Right cardiac atrium (tissue), 5 donors: ENCODE data around the gene SLC6A6. TPM values are rescaled to one million over a fixed set of nuclear protein-coding genes. Genes with fewer than 3 reads are reported as not detected.

ENCODE experiments used
- ATAC-seq, 2 donors: fragments of 200-7000 bp; cut with Tn5 transposase; one replicate each; pipeline versions ENCODE4 v1.8.0 to v1.9.1; 2020; ENCODE audit warnings: moderate library complexity in 2 of 2, mild to moderate bottlenecking in 1 of 2
- DNase-seq, 3 donors: peaks; one replicate each; pipeline ENCODE4 v3.0.0-alpha.2; 2020
- H3K27ac ChIP-seq: one replicate; pipeline ENCODE4 v1.5.1; 2013; ENCODE audit warnings: mild to moderate bottlenecking, low read length, control low read depth, moderate library complexity
- H3K27me3 ChIP-seq: one replicate; pipeline ENCODE4 v1.6.1; 2013; ENCODE audit not compliant: control insufficient read depth, insufficient read depth
- H3K4me1 ChIP-seq: one replicate; pipeline ENCODE4 v1.6.1; 2013; ENCODE audit warnings: low read length; ENCODE audit not compliant: control insufficient read depth, insufficient read depth
- H3K4me3 ChIP-seq: one replicate; pipeline ENCODE4 v1.5.1; 2013; ENCODE audit warnings: low read length, control low read depth
- H3K9me3 ChIP-seq: one replicate; pipeline ENCODE4 v1.6.1; 2013; ENCODE audit warnings: low read length; ENCODE audit not compliant: control insufficient read depth
- WGBS: extraction: QIAGEN DNeasy Blood & Tissue Kit; methylation state at CpG from one replicate; pipeline ENCODE4 v1.1.7; 2013; 5-methylcytosine and 5-hydroxymethylcytosine counted together
- intact Hi-C, 4 donors: fragments of 100-400 bp; cut with DNase I; formaldehyde crosslinking; loops; one replicate each; pipeline versions ENCODE4 v1.11.0 to v1.14.0; 2022 to 2023
- polyA plus RNA-seq: library from polyadenylated mRNA; stranded (reverse); fragments of 200-250 nt; gene quantifications from one replicate; pipeline ENCODE4 v1.2.3, GENCODE V29; 2013
- total RNA-seq, 4 donors: library from RNA; stranded (reverse); fragmentation: NEBNext Ultra II Directional; extraction: Animal tissue kit (Norgen Biotek cat#: 25700); gene quantifications; one replicate each; pipeline ENCODE4 v1.2.1, GENCODE V29; 2021
- donor health status: healthy with polysubstance abuse.
- donor health status: DM: no; HTN: yes; CAD: no.
- donor health status: DM: no; HTN: no; CAD: no.
- donor health status: DM: no; HTN: yes; CAD: no; lungs with severe emphysema.
- donor health status: DM: yes; HTN: yes; CAD: no.

Gene SLC6A6
- total and polyA plus RNA-seq, 5 donors: 21.3 to 106 (median 31.6) TPM

DNA sequence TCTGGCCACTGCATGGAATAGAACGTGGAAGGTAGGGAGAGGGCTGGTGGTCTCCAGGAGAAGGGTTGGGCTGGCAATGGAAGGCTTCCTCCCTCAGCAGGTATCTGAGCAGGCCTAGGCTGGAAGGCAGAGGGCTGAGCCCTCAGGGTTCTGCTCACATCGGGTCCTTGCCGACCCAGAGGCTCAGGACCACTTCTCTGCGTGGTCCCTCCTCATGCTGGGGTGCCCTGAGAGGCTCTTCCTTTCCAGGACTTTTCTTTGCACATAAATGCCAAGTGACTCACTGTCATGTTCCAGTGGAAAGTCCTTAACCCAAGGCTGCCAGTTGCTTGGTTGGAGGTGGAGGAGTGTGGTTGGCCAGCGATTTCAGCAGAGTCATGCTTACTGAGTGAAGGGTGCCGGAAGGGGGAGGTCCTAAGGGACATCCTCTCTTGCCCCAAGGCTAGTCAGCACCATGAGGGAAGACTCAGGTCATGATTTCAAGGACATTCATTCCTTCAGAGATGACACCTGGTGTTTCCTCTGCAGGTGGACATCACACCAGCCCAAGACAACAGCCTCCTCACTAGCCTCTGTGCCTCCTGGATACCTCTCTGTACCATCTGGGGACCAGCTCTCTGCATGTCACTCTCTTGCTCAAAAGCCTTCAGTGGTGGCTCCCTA, 8.2 kb downstream of the SLC6A6 start:
- WGBS: 78% methylated on average over 6 of the region's 6 CpGs
- H3K4me1 ChIP-seq: peaks cover 10% of the 10 kb centered on the region
- DNase-seq (peak in 1 of 3 donors; percentile 65), ATAC-seq (peak; percentile 61 to 70)
- peak overlapping the region; percentile 63 for H3K27ac ChIP-seq
- no peaks in the 10 kb centered on the region for H3K27me3 ChIP-seq
- H3K4me3 ChIP-seq: no peak overlapping the region
- intact Hi-C loops: no loop called here
- no peaks in the 10 kb centered on the region for H3K9me3 ChIP-seq

DNA sequence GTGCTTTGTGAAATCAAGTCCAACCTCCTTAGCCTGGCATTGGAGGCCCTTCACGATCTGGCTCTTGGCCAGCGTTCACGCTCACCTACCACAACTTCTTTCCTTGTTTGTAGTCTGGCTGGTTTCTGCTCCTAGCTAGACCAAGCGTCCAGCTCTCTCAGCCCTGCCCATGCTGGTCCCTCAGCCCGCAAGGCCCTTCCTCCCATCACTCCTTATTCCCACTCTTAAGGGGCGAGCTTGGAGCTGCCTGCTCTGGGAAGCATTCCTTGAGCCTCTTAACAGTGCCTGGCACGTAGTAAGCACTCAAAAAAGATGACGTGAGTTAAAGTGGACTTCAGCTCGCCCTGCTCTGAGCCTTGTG, 8.7 kb downstream of the SLC6A6 start:
- no peaks in the 10 kb centered on the region for H3K9me3 ChIP-seq
- no peak overlapping the region for H3K4me3 ChIP-seq
- H3K27ac ChIP-seq: peak overlapping the region; percentile 63
- no peaks in the 10 kb centered on the region for H3K27me3 ChIP-seq
- intact Hi-C loops: no loop called here
- 85% methylated on average over 9 of the region's 9 CpGs for WGBS
- ATAC-seq (no peak), DNase-seq (no peak)
- H3K4me1 ChIP-seq: peaks cover 9% of the 10 kb centered on the region

DNA sequence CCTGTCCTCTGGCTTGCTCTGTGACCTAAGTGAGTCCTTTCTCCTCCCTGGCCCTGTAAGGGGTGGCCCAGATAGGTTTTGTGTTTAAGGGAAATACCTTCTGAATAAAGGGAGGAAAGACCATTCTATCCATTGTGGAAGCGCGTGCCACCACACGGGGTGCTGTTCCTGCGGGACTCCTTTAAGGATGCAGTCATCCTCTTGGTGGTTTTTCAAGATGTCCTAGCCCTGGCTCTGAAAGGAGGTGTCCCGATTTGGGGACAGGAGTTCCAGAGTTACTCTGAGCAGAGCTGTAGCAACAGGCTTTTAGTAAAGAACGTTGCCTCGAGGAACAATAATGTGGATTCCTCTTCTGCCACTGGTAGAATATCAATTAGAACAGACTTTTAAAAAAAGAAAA, 9.6 kb downstream of the SLC6A6 start:
- no peak overlapping the region for H3K4me3 ChIP-seq
- H3K27me3 ChIP-seq: no peaks in the 10 kb centered on the region
- H3K27ac ChIP-seq: no peak overlapping the region
- 91% methylated on average over 7 of the region's 7 CpGs for WGBS
- no peak for ATAC-seq
- peak in 1 of 3 donors; percentile 9 for DNase-seq
- peaks cover 9% of the 10 kb centered on the region for H3K4me1 ChIP-seq
- no peaks in the 10 kb centered on the region for H3K9me3 ChIP-seq
- intact Hi-C loops: no loop called here

DNA sequence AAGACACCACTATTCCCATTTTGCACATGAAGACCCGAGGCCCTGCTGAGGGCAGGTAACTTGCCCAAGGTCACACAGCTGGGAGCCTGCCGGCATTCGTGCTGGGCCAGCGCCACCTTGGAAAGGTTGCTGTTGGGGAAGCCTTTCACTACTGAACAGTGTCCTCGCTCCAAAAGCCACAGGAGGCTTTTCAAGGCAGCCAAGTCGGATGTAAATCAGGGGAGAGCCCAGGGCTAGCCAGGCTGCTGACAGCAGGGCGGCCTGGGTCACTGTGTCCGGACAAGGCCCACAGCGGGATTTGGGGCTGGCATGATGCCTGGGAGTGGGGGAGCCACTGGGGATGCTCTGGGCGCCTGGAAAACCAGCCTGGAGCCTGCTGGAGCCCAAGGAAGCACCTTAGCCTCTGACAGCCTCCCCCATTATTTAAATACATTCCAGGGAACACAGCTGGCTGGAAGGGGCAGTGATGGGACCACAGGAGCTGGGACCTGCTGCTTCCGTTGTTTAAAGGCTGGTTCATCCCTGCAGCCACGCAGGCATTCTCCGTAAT, 10.5 kb downstream of the SLC6A6 start:
- Histone ChIP-seq H3K4me1 (peaks cover 9% of the 10 kb centered on the region), H3K27ac (no peak overlapping the region), H3K9me3 (no peaks in the 10 kb centered on the region), H3K4me3 (no peak overlapping the region), H3K27me3 (no peaks in the 10 kb centered on the region)
- ATAC-seq (peak in 1 of 2 donors; percentile 45), DNase-seq (peak in 2 of 3 donors; percentile 68 to 72)
- intact Hi-C loops: no loop called here
- 60% methylated on average over 13 of the region's 13 CpGs for WGBS

DNA sequence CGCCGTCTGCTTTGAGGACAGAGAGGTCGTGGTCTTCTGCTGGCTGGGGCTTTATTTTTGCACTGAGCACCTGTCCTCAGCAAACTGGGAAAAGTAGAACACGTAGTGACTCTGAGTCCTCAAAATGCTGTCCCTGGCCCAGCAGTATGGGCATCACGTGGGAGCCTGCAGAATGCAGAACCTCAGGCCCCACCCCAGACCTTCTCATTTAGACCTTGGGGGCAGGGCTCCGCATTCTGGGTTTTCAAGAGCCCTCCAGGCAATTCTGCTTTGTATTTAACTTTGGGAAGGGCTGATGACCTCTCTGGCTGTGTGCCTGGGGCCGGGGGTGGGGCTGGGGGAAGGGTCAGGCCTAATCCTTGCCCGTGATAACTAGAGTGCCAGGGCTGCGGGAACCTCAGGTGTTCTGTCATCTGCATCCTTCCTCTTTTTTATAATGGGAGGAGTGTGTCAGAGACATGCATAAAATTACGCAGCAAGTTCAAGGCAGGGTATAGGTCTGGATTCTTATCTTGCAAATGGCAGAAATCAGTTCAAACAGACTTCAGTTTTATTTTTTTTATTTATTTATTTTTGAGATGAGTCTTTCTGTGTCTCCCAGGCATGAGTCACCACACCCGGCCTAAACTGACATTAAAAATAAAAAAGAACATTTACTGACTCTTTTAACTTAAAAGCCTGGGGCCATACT, 11.1 kb downstream of the SLC6A6 start:
- ATAC-seq: no peak
- H3K9me3 ChIP-seq: no peaks in the 10 kb centered on the region
- intact Hi-C loops: no loop called here
- H3K27ac ChIP-seq: no peak overlapping the region
- no peaks in the 10 kb centered on the region for H3K27me3 ChIP-seq
- H3K4me3 ChIP-seq: no peak overlapping the region
- DNase-seq: peak in 1 of 3 donors; percentile 38
- H3K4me1 ChIP-seq: peaks cover 9% of the 10 kb centered on the region
- WGBS: 58% methylated on average over 11 of the region's 11 CpGs

DNA sequence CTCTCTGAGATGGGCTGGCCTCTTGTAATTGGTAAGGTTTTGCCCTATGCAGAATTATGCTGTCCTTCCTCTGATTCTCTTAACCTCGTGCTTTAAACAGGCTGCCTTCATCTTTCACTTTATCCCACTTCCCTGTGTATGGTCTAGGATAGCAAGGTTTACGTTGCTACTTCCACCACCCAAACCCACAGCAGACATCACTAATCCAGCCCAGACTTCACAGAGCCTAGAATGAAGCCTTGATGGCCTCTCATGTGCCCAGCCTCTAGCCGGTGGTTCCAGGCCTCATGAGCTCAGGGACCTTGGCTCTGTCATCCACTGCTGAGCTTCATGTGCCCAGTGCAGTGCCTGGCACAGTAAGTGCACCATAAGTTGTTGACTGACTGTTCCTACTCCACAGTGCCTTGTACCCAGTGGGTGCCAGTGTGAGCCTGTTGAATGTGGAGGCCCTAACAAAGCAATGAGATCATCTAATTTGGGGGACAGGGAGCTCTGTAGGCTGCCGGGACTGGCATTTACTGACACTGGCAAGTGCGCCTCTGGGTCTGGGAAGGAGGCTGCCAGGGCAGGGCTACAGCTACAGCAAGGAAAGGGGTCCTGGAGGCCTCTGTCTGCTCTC, 12.5 kb downstream of the SLC6A6 start:
- 91% methylated on average over 5 of the region's 5 CpGs for WGBS
- no peak for DNase-seq
- Histone ChIP-seq H3K27me3 (no peaks in the 10 kb centered on the region), H3K4me3 (no peak overlapping the region), H3K9me3 (no peaks in the 10 kb centered on the region), H3K4me1 (peaks cover 9% of the 10 kb centered on the region), H3K27ac (no peak overlapping the region)
- intact Hi-C loops: no loop called here
- no peak for ATAC-seq

DNA sequence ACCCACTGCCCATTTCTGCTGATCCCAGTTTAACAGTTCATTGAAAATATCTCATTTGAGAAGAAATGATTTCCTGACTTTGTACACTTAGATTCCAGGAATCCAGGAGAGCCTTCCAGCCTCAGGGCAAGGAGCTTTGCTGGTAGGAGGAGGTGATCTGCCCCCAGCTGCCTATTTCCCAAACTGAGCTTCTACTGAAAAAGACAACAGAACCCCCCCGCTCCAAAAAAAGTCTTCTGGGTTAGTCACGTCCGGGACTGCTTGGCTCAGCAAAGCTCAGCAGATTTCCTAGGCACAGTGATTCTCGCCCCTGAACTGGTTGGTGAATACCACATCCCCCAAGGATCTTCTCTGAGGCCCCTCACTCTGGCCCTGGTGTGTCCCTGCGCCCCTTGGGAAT, 13.1 kb downstream of the SLC6A6 start:
- no peak for DNase-seq
- Histone ChIP-seq H3K4me1 (peaks cover 7% of the 10 kb centered on the region), H3K27me3 (no peaks in the 10 kb centered on the region), H3K9me3 (no peaks in the 10 kb centered on the region), H3K4me3 (no peak overlapping the region), H3K27ac (no peak overlapping the region)
- WGBS: 89% methylated on average over 5 of the region's 5 CpGs
- ATAC-seq: no peak
- intact Hi-C loops: no loop called here

DNA sequence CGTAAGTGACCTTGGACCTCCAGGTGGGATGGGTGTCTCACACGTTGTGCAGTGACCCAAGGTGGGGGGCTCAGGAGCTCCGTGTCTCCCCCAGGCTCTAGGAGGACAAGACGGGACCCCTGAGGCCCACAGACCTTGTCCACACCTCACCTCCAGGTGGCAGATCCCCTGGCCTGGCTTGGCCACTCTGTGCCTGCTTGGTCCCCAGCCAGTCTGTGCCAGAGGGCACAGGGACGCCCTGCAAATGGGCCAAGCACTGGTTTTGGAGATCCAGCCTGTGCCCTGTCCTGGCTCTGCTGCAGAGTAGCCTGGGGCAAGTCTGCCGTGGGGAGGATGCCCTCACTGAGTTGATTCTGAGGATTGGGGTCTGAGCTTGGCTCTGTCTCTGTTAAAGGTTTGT, 14.0 kb downstream of the SLC6A6 start:
- Histone ChIP-seq H3K27me3 (no peaks in the 10 kb centered on the region), H3K4me1 (peaks cover 4% of the 10 kb centered on the region), H3K9me3 (no peaks in the 10 kb centered on the region), H3K4me3 (no peak overlapping the region), H3K27ac (no peak overlapping the region)
- WGBS: 90% methylated on average over 6 of the region's 6 CpGs
- intact Hi-C loops: no loop called here
- DNase-seq (no peak), ATAC-seq (no peak)

DNA sequence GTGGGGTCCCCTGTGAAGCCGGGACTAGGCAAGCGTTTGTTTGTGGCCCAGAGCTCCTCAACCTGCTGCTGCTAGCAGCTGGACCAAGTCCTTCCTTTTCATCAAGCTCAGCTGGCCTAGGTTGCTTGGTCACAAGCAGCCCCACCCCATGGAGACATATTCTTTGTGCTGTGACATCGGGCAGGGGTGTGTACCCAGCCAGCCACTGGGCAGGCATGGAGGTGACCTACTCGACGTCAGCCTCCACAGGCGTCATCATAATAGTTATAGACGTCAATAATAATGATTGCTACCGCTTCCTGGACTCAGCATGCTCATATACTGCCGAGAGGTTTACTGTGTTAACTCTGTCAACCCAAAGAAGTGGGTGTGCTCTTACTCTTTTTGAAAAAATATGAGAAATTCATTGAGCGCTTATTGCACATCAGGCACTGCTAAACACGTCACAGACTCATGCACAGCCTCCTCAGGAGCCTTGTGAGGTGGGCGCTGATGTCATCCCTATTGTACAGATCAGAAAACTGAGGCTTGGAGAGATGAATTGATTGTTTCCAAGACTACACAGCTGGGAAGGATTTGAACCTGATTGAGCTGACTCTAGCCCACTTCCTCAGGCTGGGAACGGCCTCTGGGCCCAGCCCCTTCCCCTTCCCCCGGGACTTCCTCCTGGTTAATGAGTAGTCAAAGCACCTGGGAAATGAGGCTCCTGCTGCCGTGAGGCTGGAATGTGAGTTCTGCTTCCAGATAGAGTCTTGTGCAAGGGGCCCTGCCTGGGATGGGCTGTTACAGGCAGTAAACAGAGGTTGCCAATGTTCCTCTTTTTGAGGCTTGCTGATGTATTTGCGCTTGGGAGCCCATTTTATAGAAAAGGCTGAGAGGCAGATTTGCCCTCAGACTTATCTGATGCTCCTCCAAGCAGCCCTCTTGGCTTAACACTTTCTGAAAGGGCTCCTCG, 16.2 kb downstream of the SLC6A6 start:
- 84% methylated on average over 17 of the region's 17 CpGs for WGBS
- H3K27me3 ChIP-seq: no peaks in the 10 kb centered on the region
- no peaks in the 10 kb centered on the region for H3K9me3 ChIP-seq
- no peak for ATAC-seq
- H3K4me3 ChIP-seq: no peak overlapping the region
- H3K4me1 ChIP-seq: no peaks in the 10 kb centered on the region
- peak in 2 of 3 donors; percentile 64 to 66 for DNase-seq
- intact Hi-C loops: no loop called here
- H3K27ac ChIP-seq: no peak overlapping the region

DNA sequence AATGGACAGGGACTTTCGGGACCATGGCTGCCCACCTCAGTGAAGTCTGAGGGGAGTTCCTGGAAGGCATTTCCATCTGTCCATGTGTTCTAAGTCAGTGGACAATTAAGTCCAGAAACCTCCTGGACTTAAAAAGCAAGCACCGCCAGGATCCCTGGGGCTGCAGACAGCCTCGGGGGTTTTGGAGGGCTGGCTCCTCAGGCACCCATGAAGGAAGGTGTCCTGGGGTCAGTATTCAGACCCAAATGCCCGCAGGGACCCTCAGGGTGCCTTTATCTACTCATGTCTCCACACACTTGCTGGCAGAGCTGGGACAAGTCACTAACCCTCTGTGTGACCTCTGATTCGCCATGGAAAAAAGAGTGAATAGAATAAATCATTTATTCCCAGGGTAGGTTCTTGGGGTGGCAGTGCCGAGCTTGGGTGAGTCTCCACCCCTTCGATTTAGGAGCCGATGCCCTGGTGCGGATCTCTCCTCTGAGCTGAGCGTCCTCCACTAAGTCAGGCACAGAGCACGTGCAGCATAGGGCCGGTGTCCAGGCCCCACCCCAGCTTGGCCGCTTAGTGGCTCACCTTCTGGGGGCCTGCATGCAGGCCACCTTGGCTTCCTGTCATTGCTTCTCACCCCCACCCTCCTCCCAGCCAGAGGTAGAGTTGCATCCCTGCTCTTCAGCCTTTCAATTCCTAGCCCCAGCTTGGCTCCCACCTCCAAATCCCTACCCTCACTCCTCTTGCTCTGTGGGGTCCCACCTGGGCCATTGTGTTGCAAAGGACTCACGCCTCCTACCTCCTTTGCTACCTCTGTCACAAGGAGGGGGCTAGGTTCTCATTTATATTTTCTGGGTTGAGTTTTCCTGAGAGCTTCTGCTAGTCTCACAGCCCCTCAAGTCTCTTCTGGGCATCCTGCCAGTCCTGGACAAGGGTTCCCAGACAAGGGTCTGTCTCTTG, 19.9 kb downstream of the SLC6A6 start:
- Histone ChIP-seq H3K27ac (no peak overlapping the region), H3K4me1 (peaks cover 11% of the 10 kb centered on the region), H3K9me3 (no peaks in the 10 kb centered on the region), H3K27me3 (no peaks in the 10 kb centered on the region), H3K4me3 (no peak overlapping the region)
- 87% methylated on average over 14 of the region's 14 CpGs for WGBS
- DNase-seq (peak in 2 of 3 donors; percentile 28 to 39), ATAC-seq (no peak)
- intact Hi-C loops: no loop called here
